ENCODE results near the gene CHPF. TPM values are rescaled to one million over a fixed set of nuclear protein-coding genes. Genes with fewer than 3 reads are reported as not detected.

The CHPF gene
- total RNA-seq, 2 donors from 2014 or later, result 42.9 to 51.1 TPM

DNA sequence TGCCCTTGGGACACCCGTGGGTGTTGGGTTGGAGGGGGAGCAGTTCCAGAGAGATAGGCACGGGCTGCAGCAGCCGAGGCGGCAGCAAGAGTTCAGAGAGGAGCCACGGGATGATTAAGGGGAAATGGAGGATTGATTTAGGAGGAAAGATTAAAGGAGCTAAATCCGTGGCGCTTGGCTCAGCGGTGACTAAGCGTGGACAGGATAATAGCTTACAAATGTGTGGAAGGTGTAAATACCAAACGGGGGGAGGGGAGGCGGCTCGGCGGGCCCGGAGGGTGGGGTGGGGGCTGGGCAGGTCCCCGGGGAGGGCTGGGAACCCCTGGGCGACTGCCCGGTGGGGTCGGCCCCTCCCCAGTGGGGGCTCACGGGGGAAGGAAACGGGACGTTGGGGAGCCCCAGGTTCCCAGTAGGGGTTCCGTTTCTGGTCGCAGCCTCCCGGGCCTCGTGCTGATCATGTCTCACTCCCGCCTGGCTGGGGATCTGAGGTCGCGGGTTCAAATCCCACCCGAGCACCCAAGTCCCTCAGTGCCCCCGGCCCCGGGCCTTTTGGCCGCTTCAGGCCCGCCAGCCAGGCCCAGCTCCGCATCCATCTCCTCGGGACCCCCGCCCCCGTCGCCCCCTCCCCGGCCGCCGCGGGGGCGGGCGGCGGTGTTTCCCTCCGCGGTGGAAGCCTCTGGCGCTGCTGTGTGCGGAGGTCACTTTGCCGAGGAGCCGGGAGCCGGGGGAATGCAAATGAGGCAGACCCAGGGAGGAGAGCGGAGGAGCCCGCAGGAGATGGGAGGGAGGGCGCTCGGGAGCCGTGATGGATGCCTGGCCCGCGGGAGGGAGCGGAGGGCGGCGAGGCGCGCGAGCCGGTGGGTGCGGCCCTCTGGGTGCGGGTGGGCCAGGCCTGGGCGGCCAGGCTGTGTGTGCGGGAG, 21.2 kb downstream of the CHPF start:
- DNase-seq (ENCODE audit: low spot score), result no peak
- intact Hi-C loops (cut with DNase I), result no loop called here

DNA sequence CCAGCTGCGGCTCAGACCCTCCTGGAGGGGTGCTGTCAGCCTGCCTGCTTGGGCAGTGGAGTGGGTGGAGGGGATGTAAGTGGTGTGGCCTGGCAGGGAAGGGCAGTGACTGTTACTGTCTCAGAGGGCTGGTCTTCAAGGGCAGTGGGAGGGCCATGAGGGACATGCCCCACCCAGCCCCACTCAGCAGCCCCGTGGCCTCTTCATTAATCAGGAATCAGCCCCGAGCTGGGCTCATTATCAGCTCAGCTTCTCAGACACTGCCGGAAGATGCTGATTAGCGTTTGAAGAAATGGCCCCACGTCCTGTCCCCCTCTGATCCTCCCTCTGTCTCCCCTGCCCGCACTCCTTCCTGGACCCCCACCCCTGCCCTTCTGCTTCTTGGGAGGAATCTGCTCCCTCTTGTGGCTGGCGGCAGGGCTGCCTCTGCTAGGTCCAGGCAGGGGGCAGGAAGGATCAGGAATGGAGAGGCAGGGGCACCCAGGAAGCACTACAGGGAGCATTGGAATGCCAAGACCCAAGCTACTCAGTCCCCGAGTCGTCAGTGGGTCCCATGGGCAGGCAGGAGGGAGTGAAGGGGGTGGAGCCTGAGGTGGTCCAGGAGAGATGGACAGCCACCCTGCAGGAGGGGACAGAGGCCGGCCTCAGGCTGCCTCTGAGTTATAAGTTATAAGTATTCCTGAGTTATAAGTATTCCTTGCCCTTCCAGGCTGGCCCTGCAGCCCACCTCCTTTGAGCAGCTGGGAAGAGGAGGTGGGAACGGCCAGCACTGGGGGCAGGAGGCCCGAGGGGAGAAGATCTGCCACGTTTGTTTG, 22.3 kb downstream of the CHPF start:
- intact Hi-C loops (cut with DNase I), result no loop called here
- no peak for DNase-seq (ENCODE audit: low spot score)

DNA sequence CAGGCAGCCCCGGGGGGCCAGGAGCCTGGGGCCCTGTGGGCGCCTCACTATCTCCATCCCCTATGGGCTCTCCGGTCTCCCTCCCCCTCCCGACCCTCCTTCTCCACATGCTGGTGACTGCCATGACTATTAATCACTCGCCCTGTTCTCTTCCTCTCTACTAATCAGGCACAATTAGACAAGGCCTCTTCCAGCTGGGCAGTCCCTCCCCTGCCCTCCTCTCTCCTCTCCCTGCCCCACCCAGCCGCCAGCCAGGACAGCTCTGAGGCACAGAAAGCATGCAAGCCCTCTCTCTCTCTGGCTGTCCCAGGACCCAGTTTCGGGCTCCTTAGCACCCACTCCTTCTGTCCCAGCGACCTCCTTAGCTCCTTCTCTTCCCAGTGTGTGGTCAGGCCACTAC, 23.5 kb downstream of the CHPF start:
- intact Hi-C loops (cut with DNase I), result no loop called here
- no peak for DNase-seq (ENCODE audit: low spot score)

- intact Hi-C loops (cut with DNase I), result no loop called here
- no peak for DNase-seq (ENCODE audit: low spot score)
Observed at GRCh38 chr2:219519526-219519916, 24.1 kb downstream of the CHPF start.

- intact Hi-C loops (cut with DNase I), result no loop called here
Observed at GRCh38 chr2:219517954-219518778, 25.4 kb downstream of the CHPF start.

GRCh38 chr2:219516888-219517287, 26.7 kb downstream of the CHPF start:
- no peak for DNase-seq (ENCODE audit: low spot score)
- intact Hi-C loops (cut with DNase I), result no loop called here

More at GRCh38 chr2:219517954-219518778, 25.4 kb downstream of the CHPF start:
- DNase-seq (ENCODE audit: low spot score), result no peak

- intact Hi-C loops (cut with DNase I), result no loop called here
- no peak for DNase-seq (ENCODE audit: low spot score)
Observed at GRCh38 chr2:219515874-219516629, 27.6 kb downstream of the CHPF start.

DNA sequence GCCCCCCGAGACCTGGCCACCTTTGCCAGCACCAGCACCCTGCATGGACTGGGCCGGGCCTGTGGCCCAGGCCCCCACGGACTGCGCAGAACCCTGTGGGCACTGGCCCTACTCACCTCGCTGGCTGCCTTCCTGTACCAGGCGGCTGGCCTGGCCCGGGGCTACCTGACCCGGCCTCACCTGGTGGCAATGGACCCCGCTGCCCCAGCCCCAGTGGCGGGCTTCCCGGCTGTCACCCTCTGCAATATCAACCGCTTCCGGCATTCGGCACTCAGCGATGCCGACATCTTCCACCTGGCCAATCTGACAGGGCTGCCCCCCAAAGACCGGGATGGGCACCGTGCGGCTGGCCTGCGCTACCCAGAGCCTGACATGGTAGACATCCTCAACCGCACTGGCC, 28.8 kb downstream of the CHPF start:
- intact Hi-C loops (cut with DNase I), result no loop called here

DNA sequence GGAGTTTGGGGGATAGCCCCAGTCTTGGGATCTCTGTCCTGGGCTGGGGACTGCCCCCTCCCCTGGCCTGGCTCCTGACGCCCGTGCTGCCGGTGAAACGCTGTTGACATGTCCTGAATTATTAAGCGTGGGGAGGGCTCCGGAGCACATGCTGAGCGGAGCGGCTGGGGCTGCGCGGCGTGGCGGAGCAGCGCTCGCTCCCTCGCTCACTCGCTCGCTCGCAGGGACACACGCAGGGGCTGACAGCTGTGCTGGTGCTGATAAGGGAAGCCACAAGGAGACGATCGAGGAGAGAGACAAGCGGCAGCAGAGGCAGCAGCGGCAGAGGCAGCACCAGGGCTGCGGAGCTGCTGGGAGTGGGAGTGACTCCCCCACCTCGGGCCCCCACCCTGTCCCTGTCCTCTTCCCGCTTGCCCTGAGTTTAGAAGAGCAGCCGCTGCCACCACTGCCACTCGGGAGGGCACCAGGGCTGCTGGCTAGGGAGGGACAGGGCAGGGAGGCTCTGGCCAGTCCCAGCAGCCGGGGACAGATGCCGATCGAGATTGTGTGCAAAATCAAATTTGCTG, 29.3 kb downstream of the CHPF start, which contains the start of gene ASIC4:
ASIC4 (plus strand) TSS at position 287 of the 566 bp plus-strand sequence; CDS start at position 530, 243 bp downstream.
- DNase-seq (ENCODE audit: low spot score), result no peak
- intact Hi-C loops (cut with DNase I), result no loop called here

More for the DNA sequence above, 28.8 kb downstream of the CHPF start:
- no peak for DNase-seq (ENCODE audit: low spot score)

- intact Hi-C loops (cut with DNase I), result no loop called here
- DNase-seq (ENCODE audit: low spot score), result no peak
Observed at GRCh38 chr2:219513787-219514186, 29.8 kb downstream of the CHPF start.

- intact Hi-C loops (cut with DNase I), result no loop called here
- DNase-seq (ENCODE audit: low spot score), result no peak
Observed at GRCh38 chr2:219512524-219513216, 30.9 kb downstream of the CHPF start.

DNA sequence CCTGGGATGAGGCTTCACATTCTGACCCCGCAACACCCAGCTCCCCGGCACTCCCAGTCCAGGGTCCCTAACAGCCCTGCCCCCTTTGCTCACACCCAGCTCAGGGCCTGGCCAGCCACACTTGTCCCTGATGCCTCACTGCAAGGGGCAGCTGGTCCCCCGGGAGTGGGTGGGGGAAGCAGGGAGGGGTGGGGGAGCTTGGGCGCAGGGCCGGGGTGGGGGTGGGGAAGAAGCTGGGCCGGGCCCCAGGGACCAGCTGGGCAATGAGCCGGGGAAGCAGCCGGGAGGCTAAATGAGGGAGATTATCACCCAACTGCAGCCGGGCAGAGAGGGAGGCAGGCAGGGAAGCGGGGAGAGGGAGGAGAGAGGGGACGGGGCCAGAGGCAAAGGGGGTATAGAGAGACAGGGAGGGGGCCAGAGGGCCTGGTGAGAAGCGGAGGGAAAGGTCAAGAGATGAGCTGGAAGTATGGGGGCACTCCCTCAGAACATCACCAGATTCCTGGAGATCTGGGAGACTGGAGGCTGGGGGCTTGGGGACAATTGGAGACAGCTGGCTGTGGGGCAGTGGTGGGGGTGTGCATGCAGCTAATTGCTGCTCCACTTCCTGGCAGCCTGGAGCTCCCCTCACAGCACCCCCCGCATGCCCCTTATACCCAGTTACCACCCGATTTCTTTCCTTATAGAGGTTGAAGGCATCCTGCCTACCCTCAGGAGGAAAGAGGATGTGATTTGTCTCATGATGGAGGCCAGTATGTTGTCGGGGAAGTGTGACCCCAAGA, 31.9 kb downstream of the CHPF start:
- no peak for DNase-seq (ENCODE audit: low spot score)
- intact Hi-C loops (cut with DNase I), result no loop called here

- intact Hi-C loops (cut with DNase I), result no loop called here
- no peak for DNase-seq (ENCODE audit: low spot score)
Observed at GRCh38 chr2:219510512-219511135, 33.0 kb downstream of the CHPF start.

DNA sequence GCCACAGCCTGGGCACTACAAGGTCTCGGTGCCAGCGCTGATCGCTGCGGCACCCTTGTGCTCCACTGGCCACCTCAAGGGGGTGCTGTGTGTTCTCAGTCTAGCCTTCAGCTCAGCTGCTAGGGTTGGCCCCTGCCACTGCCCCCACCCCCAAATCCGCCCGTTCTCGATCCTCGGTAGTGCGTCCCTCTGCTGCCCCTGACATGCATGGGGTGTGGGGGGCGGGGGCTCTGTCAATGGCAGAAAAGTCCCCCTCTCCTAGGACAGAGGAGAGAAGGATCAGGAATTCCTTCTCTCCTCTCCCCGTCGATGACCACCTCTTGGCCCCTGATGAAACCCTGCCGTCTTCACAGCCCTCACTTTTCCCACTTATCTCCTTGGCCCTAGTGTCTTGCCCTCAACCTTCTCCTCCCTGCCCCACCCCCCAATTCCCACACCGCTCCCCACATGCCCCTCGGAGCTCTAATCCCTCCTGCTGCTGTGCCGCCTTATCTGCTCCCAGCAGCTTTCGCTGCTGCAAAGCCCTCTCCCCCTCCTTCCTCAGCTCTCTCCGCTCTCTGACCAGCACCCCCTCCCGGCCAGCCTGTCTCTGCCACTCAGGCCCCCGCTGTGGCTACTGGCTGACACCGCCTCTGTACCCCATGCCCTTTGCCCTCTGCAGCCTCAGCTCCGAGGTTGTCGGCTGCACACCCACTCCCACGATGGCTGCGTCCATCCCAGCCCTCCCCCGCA, 33.7 kb downstream of the CHPF start:
- DNase-seq (ENCODE audit: low spot score), result no peak
- intact Hi-C loops (cut with DNase I), result no loop called here

DNA sequence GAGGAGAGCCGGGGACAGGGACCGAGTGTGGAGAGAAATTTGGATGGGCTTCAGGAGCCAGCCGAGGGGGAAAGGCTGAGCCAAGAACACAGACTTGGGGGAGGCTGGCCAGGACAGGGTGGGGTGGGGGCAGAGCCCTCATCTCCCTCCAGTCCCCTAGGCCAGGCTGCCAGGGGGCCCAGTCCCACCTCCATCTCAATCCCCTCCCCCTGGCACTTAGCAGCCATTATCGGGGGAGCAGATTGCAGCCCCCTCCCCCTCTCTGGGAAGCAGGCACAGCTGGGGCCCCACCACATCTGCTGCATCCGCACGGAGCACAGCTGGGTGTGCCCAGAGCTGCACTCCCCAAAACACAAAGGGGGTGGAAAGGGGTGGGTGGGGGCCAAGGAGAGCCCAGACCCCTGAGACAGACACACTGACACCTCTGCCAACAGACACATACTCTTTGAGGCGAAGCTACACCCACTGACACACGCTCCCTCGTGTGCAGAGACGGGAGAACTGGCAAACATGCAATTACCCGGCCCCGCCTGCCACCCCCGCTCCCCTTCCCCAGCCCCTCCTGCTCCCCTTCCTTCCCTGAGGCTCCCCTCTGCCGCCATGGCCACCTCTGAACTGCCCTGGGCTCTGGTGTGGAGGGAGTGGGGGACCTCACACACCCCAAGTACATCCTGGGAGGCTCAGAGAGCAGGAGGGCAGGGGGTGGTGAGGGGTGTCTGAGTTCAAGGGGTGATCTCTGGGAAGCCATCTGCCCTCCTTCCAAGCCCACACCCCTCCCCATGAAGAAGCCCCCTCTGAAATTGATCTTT, 34.4 kb downstream of the CHPF start:
- no peak for DNase-seq (ENCODE audit: low spot score)
- intact Hi-C loops (cut with DNase I), result no loop called here
